NT2/D1 (cell line): Measurements from ENCODE around the gene PRKG1.

Source experiments
- DNase-seq: peaks from one replicate; pipeline ENCODE4 v3.0.0-alpha.2; 2011; ENCODE audit warnings: low read depth, low spot score
- H3K27me3 ChIP-seq: 2 replicates; pipeline ENCODE4 v1.6.0; 2011; ENCODE audit warnings: mild to moderate bottlenecking; ENCODE audit not compliant: insufficient read length, insufficient read depth
- H3K36me3 ChIP-seq: 2 replicates; pipeline ENCODE4 v1.6.1; 2011; ENCODE audit warnings: mild to moderate bottlenecking, low read length, mixed read lengths; ENCODE audit not compliant: insufficient read depth, insufficient read length
- H3K4me1 ChIP-seq: 2 replicates; pipeline ENCODE4 v1.5.1; 2011; ENCODE audit not compliant: insufficient read depth, insufficient read length
- H3K4me3 ChIP-seq: 2 replicates; pipeline ENCODE4 v1.5.1; 2011; ENCODE audit warnings: low read depth; ENCODE audit not compliant: insufficient read length
- H3K9ac ChIP-seq: 2 replicates; pipeline ENCODE4 v1.6.0; 2011; ENCODE audit warnings: low read depth; ENCODE audit not compliant: insufficient read length
- H3K9me3 ChIP-seq: 2 replicates; pipeline ENCODE4 v1.5.1; 2011; ENCODE audit warnings: mild to moderate bottlenecking, low read length; ENCODE audit not compliant: insufficient read depth
- SUZ12 ChIP-seq: IDR thresholded peaks from 2 replicates; pipeline ENCODE4 v1.6.1; 2011; ENCODE audit not compliant: insufficient read length, insufficient read depth; ENCODE audit errors: extremely low read depth
- YY1 ChIP-seq: IDR thresholded peaks from 2 replicates; pipeline ENCODE4 v1.6.1; 2011; ENCODE audit not compliant: insufficient read length, insufficient read depth
- ZNF274 ChIP-seq: IDR thresholded peaks from 2 replicates; pipeline ENCODE4 v1.6.1; 2011; ENCODE audit warnings: mild to moderate bottlenecking, low read depth, low read length

Gene PRKG1

DNA sequence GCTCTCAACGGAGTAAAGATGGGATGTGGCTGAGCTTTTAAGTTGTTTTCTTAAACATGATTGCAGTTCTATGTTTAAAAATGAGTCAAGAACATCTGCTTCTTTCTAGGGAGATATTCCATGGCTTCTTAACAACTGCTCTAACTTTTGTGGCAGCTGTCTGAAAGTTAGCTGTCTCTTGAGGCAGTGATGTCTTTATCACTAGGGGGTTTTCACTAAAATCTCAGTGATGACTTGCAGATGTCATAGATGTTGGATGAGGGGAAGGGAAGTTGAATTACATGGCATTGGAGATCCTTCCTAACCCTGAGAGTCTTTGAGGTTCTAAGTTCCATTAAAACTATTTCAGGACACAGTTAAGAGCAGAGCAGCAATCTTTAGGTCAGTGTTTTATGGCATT lies 43.5 kb downstream of the PRKG1 start:
- no peak overlapping the region for H3K9ac ChIP-seq
- TF ChIP-seq YY1 = no peak
- no peak for TF ChIP-seq SUZ12
- TF ChIP-seq ZNF274 = no peak
- H3K27me3 ChIP-seq = no peaks in the 10 kb centered on the region
- no peaks in the 10 kb centered on the region for H3K36me3 ChIP-seq
- no peaks in the 10 kb centered on the region for H3K9me3 ChIP-seq
- H3K4me3 ChIP-seq = no peak overlapping the region
- DNase-seq = no peak
- H3K4me1 ChIP-seq = no peaks in the 10 kb centered on the region

DNA sequence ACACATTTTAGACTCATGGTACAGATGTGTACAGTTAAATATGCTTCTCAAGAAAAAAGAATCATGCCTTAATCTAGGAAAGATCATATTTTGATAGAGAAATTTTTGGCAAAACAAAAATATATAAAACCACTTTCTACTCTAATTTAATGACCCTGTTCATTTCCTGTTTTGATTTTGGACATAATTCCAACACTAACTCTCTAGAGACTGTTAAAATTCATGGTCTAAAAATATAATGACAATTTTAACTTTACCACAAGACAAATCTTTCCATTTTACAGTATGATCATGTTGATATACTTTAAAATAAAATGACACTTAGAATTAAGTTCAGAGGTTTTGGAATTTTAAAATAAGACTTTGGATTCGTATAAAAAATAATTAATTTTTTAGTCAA lies 45.2 kb downstream of the PRKG1 start:
- no peak for TF ChIP-seq ZNF274
- no peak for TF ChIP-seq SUZ12
- no peak for TF ChIP-seq YY1
- no peaks in the 10 kb centered on the region for H3K27me3 ChIP-seq
- no peaks in the 10 kb centered on the region for H3K9me3 ChIP-seq
- H3K9ac ChIP-seq = no peak overlapping the region
- H3K4me1 ChIP-seq = no peaks in the 10 kb centered on the region
- no peak for DNase-seq
- no peak overlapping the region for H3K4me3 ChIP-seq
- H3K36me3 ChIP-seq = no peaks in the 10 kb centered on the region

DNA sequence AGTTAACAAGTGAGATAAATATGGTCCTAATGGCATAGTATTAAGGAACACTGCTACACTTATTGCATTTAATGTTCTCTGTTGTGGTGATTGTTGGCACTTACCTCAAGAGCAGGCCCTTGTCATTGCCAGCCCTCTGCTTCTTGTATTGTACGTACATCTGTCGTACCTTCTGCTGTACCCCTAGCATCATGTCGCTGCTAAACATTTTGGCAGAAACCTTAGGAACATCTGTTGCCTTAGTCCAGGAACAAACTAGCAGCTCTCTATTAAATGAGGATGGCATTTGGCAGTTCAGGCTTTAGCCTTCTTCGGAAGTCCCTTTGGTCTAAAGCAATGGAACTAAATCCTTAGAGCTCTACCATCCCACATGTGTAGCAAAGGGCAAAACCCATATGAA lies 47.6 kb downstream of the PRKG1 start:
- Histone ChIP-seq H3K27me3 (no peaks in the 10 kb centered on the region), H3K9ac (no peak overlapping the region), H3K4me1 (no peaks in the 10 kb centered on the region), H3K4me3 (no peak overlapping the region), H3K36me3 (no peaks in the 10 kb centered on the region), H3K9me3 (no peaks in the 10 kb centered on the region)
- TF ChIP-seq ZNF274 (no peak), YY1 (no peak), SUZ12 (no peak)
- no peak for DNase-seq

DNA sequence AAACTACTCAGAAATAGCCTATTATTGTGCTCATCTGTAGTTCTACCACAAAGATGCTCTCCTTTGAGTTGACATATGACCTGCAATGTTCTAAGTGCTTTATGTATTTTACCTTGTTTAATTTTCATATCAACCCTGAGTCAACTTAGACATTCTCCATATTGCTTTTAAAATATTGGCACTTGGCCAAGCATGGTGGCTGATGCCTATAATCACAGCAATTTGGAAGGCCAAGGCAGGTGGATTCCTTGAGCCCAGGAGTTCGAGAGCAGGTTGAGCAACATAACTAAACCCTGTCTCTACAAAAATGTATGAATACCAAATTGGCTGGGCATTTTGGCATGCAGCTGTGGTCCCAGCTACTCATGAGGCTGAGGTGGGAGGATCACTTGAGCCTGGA lies 50.6 kb downstream of the PRKG1 start:
- Histone ChIP-seq H3K4me3 (no peak overlapping the region), H3K4me1 (no peaks in the 10 kb centered on the region), H3K36me3 (no peaks in the 10 kb centered on the region), H3K9me3 (no peaks in the 10 kb centered on the region), H3K9ac (no peak overlapping the region), H3K27me3 (no peaks in the 10 kb centered on the region)
- no peak for DNase-seq
- TF ChIP-seq YY1 (no peak), ZNF274 (no peak), SUZ12 (no peak)

DNA sequence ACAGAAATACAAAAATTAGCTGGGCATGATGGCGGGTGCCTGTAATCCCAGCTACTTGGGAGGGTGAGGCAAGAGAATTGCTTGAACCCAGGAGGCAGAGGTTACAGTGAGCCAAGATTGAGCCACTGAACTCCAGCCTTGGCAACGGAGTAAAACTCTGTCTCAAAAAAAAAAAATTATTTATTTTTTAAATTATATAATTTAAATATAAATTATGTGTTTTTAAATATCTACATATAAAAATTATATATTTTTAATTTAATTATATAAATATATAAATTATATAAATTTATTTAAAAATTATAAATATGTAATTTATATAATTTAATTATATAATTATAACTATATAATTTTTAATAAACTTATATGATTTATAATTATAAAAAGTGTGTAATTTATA lies 51.2 kb downstream of the PRKG1 start:
- H3K4me3 ChIP-seq = no peak overlapping the region
- H3K9ac ChIP-seq = no peak overlapping the region
- no peaks in the 10 kb centered on the region for H3K36me3 ChIP-seq
- no peaks in the 10 kb centered on the region for H3K27me3 ChIP-seq
- TF ChIP-seq ZNF274 (no peak), YY1 (no peak), SUZ12 (no peak)
- no peak for DNase-seq
- no peaks in the 10 kb centered on the region for H3K9me3 ChIP-seq
- no peaks in the 10 kb centered on the region for H3K4me1 ChIP-seq

DNA sequence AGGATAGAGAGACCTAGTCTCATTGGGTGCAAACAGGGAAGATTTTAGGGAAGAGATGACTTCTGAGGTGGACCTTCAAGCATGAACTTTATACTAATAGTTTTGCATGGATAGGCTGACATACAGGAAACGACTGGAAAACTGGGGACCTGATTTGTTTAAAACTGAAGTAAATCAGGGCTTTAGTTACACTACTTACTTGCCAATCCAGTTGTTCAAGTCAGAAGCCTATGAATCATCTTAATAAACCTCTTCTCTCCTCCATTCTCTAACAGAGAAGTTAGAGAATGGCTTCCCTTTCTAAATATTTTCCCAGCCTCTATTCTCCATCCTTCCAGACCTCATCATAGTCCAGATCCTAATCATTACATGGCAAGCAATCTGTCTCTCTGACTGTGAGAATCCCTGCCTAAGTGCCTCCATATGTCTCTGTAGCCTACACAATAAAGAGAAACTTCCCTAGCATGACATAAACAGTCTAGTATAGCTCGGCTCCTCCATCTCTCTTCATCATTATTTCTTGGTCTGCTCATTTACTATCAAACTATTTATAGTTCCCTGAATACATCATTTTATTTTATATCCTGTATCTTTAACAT lies 55.8 kb downstream of the PRKG1 start:
- no peak for DNase-seq
- Histone ChIP-seq H3K4me3 (no peak overlapping the region), H3K9ac (no peak overlapping the region), H3K9me3 (no peaks in the 10 kb centered on the region), H3K36me3 (no peaks in the 10 kb centered on the region), H3K4me1 (no peaks in the 10 kb centered on the region), H3K27me3 (no peaks in the 10 kb centered on the region)
- TF ChIP-seq ZNF274 = no peak
- TF ChIP-seq SUZ12 = no peak
- no peak for TF ChIP-seq YY1

DNA sequence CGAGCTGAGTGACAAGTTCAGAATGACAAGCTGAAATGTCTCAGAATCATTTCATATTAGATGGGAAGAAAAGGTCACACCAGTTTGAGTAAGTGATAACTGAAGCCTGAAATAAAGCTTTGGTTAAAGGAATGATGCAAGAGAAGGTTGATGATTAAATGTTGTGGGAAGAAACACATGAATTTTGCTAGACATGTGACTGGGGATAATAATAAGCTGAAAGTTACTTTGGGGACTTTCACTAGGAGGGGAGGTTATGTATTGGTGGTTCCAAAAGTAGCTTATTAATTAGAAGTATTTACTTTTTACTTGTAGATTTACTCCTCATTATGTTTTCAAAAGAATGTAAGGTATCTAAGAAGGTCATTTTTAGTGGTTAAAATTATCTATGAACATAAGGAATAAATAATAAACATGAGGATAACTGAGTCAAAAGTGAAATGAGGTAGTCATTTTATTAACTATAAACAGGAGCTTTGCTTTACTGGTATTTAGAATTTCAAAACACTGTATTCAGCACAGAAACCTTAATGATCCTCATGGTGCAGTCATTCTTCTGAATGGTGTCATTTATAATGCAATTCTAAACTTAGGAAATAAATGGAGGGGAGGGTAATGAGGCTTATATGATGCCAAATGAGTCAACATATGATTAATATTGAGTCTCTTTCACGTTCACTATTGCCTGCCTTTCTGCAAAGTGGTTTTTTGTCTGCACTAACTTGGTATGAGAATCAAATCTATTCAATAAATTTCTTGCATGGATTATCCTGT lies 63.7 kb downstream of the PRKG1 start:
- H3K4me3 ChIP-seq = no peak overlapping the region
- no peak for DNase-seq

More for the DNA sequence above, 63.7 kb downstream of the PRKG1 start:
- Histone ChIP-seq H3K27me3 (no peaks in the 10 kb centered on the region), H3K9ac (no peak overlapping the region), H3K9me3 (no peaks in the 10 kb centered on the region), H3K4me1 (no peaks in the 10 kb centered on the region), H3K36me3 (no peaks in the 10 kb centered on the region)
- TF ChIP-seq SUZ12 (no peak), ZNF274 (no peak), YY1 (no peak)
